IPS-18c (cell line): ENCODE data around the gene CRYBG1.

ENCODE experiments used
- H3K4me3 ChIP-seq: 2 replicates; pipeline ENCODE4 v1.7.0; 2013; ENCODE audit warnings: low read depth, mild to moderate bottlenecking, low read length, moderate library complexity; ENCODE audit not compliant: insufficient read depth
- H3K9me3 ChIP-seq: one replicate; pipeline ENCODE4 v1.6.1; 2013; ENCODE audit warnings: mild to moderate bottlenecking, low read length, moderate library complexity; ENCODE audit not compliant: control insufficient read depth, insufficient read depth

CRYBG1 gene

GRCh38 chr6:106469882-106470281, 109.4 kb downstream of the CRYBG1 start:
- no peaks in the 10 kb centered on the region for H3K9me3 ChIP-seq
- H3K4me3 ChIP-seq: no peak overlapping the region

- H3K9me3 ChIP-seq: no peaks in the 10 kb centered on the region
- no peak overlapping the region for H3K4me3 ChIP-seq
Observed at GRCh38 chr6:106470316-106470715, 109.8 kb downstream of the CRYBG1 start.

- H3K4me3 ChIP-seq: no peak overlapping the region
- H3K9me3 ChIP-seq: no peaks in the 10 kb centered on the region
Observed at GRCh38 chr6:106470811-106471210, 110.3 kb downstream of the CRYBG1 start.

GRCh38 chr6:106473812-106474211, 113.3 kb downstream of the CRYBG1 start:
- Histone ChIP-seq H3K9me3 (no peaks in the 10 kb centered on the region), H3K4me3 (no peak overlapping the region)

GRCh38 chr6:106474466-106474865, 113.9 kb downstream of the CRYBG1 start:
- no peaks in the 10 kb centered on the region for H3K9me3 ChIP-seq
- no peak overlapping the region for H3K4me3 ChIP-seq

- no peak overlapping the region for H3K4me3 ChIP-seq
- no peaks in the 10 kb centered on the region for H3K9me3 ChIP-seq
Observed at GRCh38 chr6:106475284-106475683, 114.8 kb downstream of the CRYBG1 start.

GRCh38 chr6:106476331-106477105, 116.0 kb downstream of the CRYBG1 start:
- Histone ChIP-seq H3K4me3 (no peak overlapping the region), H3K9me3 (no peaks in the 10 kb centered on the region)

- H3K9me3 ChIP-seq: no peaks in the 10 kb centered on the region
- no peak overlapping the region for H3K4me3 ChIP-seq
Observed at GRCh38 chr6:106477146-106477545, 116.6 kb downstream of the CRYBG1 start.

- Histone ChIP-seq H3K4me3 (no peak overlapping the region), H3K9me3 (no peaks in the 10 kb centered on the region)
Observed at GRCh38 chr6:106477790-106478189, 117.3 kb downstream of the CRYBG1 start.

- H3K4me3 ChIP-seq: no peak overlapping the region
Observed at GRCh38 chr6:106486236-106486635, 125.7 kb downstream of the CRYBG1 start.

GRCh38 chr6:106488494-106489370, 128.2 kb downstream of the CRYBG1 start:
- no peaks in the 10 kb centered on the region for H3K9me3 ChIP-seq
- no peak overlapping the region for H3K4me3 ChIP-seq

More at GRCh38 chr6:106486236-106486635, 125.7 kb downstream of the CRYBG1 start:
- H3K9me3 ChIP-seq: no peaks in the 10 kb centered on the region

- Histone ChIP-seq H3K4me3 (no peak overlapping the region), H3K9me3 (no peaks in the 10 kb centered on the region)
Observed at GRCh38 chr6:106490030-106490429, 129.5 kb downstream of the CRYBG1 start.

GRCh38 chr6:106490436-106490835, 129.9 kb downstream of the CRYBG1 start:
- Histone ChIP-seq H3K4me3 (no peak overlapping the region), H3K9me3 (no peaks in the 10 kb centered on the region)

- Histone ChIP-seq H3K9me3 (no peaks in the 10 kb centered on the region), H3K4me3 (no peak overlapping the region)
Observed at GRCh38 chr6:106490974-106491373, 130.5 kb downstream of the CRYBG1 start.

GRCh38 chr6:106495014-106495413, 134.5 kb downstream of the CRYBG1 start:
- Histone ChIP-seq H3K4me3 (no peak overlapping the region), H3K9me3 (no peaks in the 10 kb centered on the region)

GRCh38 chr6:106496823-106497222, 136.3 kb downstream of the CRYBG1 start:
- Histone ChIP-seq H3K4me3 (no peak overlapping the region), H3K9me3 (no peaks in the 10 kb centered on the region)

- no peak overlapping the region for H3K4me3 ChIP-seq
- no peaks in the 10 kb centered on the region for H3K9me3 ChIP-seq
Observed at GRCh38 chr6:106501960-106502371, 141.4 kb downstream of the CRYBG1 start.

GRCh38 chr6:106502559-106502958, 142.0 kb downstream of the CRYBG1 start:
- Histone ChIP-seq H3K9me3 (no peaks in the 10 kb centered on the region), H3K4me3 (no peak overlapping the region)
